ENCODE measurements around the gene STK38.

- TF ChIP-seq TEAD4 (IDR thresholded peaks at IDR 0.05; ENCODE audit: low read length) = no peak
- no peak for TF ChIP-seq TEAD4 (CRISPR knock-in tag; IDR thresholded peaks at IDR 0.05; ENCODE audit: borderline replicate concordance)
- TF ChIP-seq EZH2 (IDR thresholded peaks at IDR 0.05; ENCODE audit: borderline replicate concordance, low read depth, low read length) = no peak
- TF ChIP-seq CTCF (IDR thresholded peaks at IDR 0.05 in 2 of 3, conservative IDR thresholded peaks at IDR 0.05 in 1 of 3; ENCODE audit: insufficient read depth in 2 of 3, low read depth in 1 of 3, low read length in 3 of 3) = no peak
- no peak for TF ChIP-seq KDM5B (IDR thresholded peaks at IDR 0.05; ENCODE audit: insufficient replicate concordance, low read depth, low read length)
- TF ChIP-seq POLR2A (conservative IDR thresholded peaks at IDR 0.05) = no peak
These were observed 55.2 kb downstream of the STK38 start for GRCh38 chr6:36492092-36492491.

All from K562 (cell line).